Uterus (tissue), 2 donors: ENCODE measurements around the gene CCDC177.

Source experiments
- POLR2A ChIP-seq, 2 donors: fragments of 450-650 bp; IDR thresholded peaks; one replicate each; pipeline ENCODE4 v1.6.1; 2016; ENCODE audit warnings: antibody characterized with exemption in 2 of 2, mild to moderate bottlenecking in 1 of 2, moderate library complexity in 1 of 2
- TF ChIP-seq, protein P1 (sequence below), 4 experiments: fragments of 200-600 bp in 2 of 4; fragments of 450-650 bp in 2 of 4; sonication (generic) in 2 of 4; IDR thresholded peaks; one replicate each; pipeline ENCODE4 v1.5.1; 2016 to 2019; ENCODE audit warnings: antibody characterized with exemption in 4 of 4, mild to moderate bottlenecking in 2 of 4, moderate library complexity in 1 of 4

DNA sequence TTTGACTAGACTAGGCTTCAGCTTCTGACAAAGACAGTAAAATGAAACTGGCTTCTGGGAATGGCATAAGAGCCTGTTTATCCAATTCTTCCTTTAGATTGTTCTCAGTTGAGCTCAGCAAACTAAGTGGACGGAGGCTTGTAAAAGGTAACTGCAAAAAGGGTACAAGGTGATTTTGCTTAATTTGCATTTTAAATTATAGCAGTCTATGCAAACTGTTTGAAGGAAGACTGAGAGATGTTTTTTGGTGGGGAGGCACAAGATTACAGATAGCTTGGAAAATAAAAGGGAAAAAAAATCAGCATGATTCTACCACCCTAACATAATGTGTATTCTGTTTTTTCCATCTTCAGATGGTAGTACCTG, 41.7 kb upstream of the CCDC177 start:
- TF ChIP-seq, protein P1, sequence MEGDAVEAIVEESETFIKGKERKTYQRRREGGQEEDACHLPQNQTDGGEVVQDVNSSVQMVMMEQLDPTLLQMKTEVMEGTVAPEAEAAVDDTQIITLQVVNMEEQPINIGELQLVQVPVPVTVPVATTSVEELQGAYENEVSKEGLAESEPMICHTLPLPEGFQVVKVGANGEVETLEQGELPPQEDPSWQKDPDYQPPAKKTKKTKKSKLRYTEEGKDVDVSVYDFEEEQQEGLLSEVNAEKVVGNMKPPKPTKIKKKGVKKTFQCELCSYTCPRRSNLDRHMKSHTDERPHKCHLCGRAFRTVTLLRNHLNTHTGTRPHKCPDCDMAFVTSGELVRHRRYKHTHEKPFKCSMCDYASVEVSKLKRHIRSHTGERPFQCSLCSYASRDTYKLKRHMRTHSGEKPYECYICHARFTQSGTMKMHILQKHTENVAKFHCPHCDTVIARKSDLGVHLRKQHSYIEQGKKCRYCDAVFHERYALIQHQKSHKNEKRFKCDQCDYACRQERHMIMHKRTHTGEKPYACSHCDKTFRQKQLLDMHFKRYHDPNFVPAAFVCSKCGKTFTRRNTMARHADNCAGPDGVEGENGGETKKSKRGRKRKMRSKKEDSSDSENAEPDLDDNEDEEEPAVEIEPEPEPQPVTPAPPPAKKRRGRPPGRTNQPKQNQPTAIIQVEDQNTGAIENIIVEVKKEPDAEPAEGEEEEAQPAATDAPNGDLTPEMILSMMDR (IDR thresholded peaks at IDR 0.05): no peak
- no peak for TF ChIP-seq POLR2A (IDR thresholded peaks at IDR 0.05)
